Muscle of leg (tissue), 11 donors: ENCODE data around the gene ATRNL1. TPM values are rescaled to one million over a fixed set of nuclear protein-coding genes. Genes with fewer than 3 reads are reported as not detected.
"Not testable (repeated sequence)": the region's sequence is repeated elsewhere in the genome, so short reads cannot be mapped to it uniquely, and the experiment has no call there.

Experiments used
- DNase-seq: peaks from one replicate; pipeline ENCODE4 v3.0.0; 2013
- H3K27ac ChIP-seq: one replicate; pipeline ENCODE4 v1.5.1; 2013; ENCODE audit warnings: mild to moderate bottlenecking, low read length, control low read depth
- H3K27me3 ChIP-seq: one replicate; pipeline ENCODE4 v1.6.1; 2013; ENCODE audit warnings: low read length; ENCODE audit not compliant: control insufficient read depth, insufficient read depth
- H3K36me3 ChIP-seq: one replicate; pipeline ENCODE4 v1.6.1; 2013; ENCODE audit warnings: low read length; ENCODE audit not compliant: control insufficient read depth, insufficient read depth
- H3K4me1 ChIP-seq: one replicate; pipeline ENCODE4 v1.6.1; 2013; ENCODE audit warnings: low read length; ENCODE audit not compliant: control insufficient read depth, insufficient read depth
- H3K4me3 ChIP-seq: one replicate; pipeline ENCODE4 v1.5.1; 2013; ENCODE audit warnings: low read length, control low read depth
- H3K9me3 ChIP-seq: replicated peaks from 2 replicates; pipeline ENCODE4 v1.6.1; 2013; ENCODE audit warnings: low read depth, low read length; ENCODE audit not compliant: control insufficient read depth
- WGBS: methylation state at CpG from one replicate; pipeline ENCODE4 v1.1.5; 2013; ENCODE audit warnings: missing lambda C conversion rate; ENCODE audit not compliant: insufficient coverage; 5-methylcytosine and 5-hydroxymethylcytosine counted together
- polyA plus RNA-seq, 8 donors: library from polyadenylated mRNA; unstranded; fragments of 120-200 nt; gene quantifications; one replicate each; pipeline versions ENCODE4 v1.2.1 to v1.2.3, GENCODE V29; 2013; ENCODE audit warnings: inconsistent platforms in 1 of 8, low replicate concordance in 1 of 8; ENCODE audit not compliant: insufficient read length in 8 of 8, insufficient read depth in 1 of 8
- total RNA-seq: library from RNA; stranded (reverse); fragments of 120-200 nt; gene quantifications from one replicate; pipeline ENCODE4 v1.2.4, GENCODE V29; 2013

Gene ATRNL1
- total and polyA plus RNA-seq, 9 donors = 0.42 to 7.1 (median 0.92) TPM

DNA sequence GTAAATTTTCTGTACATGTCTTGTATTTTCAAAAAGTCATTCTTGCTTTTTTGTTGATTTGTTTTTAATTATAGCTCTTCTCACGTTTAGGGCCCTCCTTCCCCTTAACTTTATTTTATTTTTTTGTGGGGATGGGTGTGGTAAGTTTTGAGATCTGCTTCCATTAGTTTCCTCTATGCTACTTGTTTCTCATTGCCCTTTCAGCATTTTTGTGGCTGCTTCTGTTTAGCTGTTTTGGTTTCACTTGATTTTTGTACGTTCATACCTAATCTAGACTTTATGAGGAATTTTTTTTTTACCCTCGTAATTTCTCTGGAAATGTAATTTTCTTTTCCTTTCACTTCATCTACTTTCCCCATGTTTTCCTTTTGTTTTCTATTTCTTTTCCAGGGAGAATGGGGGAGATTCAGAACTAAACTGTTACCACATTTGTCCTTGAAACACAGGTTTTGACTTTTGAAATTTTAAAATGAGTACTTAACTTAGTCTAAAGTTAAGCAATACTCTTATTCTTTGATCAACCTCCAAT is 80.8 kb downstream of the ATRNL1 start:
- H3K4me1 ChIP-seq = no peaks in the 10 kb centered on the region
- no peaks in the 10 kb centered on the region for H3K9me3 ChIP-seq
- H3K36me3 ChIP-seq = no peaks in the 10 kb centered on the region
- DNase-seq = no peak
- no peak overlapping the region for H3K27ac ChIP-seq
- no CpG with 5 or more reads among the region's 3 CpGs for WGBS
- no peak overlapping the region for H3K4me3 ChIP-seq
- H3K27me3 ChIP-seq = no peaks in the 10 kb centered on the region

DNA sequence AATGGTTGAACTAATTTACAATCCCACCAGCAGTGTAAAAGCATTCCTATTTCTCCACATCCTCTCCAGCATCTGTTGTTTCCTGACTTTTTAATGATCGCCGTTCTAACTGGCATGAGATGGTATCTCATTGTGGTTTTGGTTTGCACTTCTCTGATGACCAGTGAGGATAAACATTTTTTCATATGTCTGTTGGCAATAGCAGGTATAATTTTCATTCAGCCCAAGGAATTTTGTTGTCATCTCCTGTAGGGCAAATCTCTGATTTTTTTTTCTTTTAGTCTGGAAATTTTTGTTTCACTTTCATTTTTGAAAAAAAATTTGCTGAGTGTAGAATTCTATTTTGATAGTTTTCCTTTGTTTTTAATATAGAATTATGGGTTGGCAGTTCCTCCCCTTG is 114.1 kb downstream of the ATRNL1 start:
- H3K4me3 ChIP-seq, H3K27me3 ChIP-seq, H3K36me3 ChIP-seq, H3K9me3 ChIP-seq, H3K4me1 ChIP-seq, DNase-seq, H3K27ac ChIP-seq: not testable (repeated sequence)
- WGBS = no CpG with 5 or more reads among the region's 2 CpGs

- H3K4me3 ChIP-seq = no peak overlapping the region
- no peak for DNase-seq
- H3K27ac ChIP-seq = no peak overlapping the region
- no peaks in the 10 kb centered on the region for H3K27me3 ChIP-seq
- no CpG with 5 or more reads among the region's 1 CpG for WGBS
- H3K4me1 ChIP-seq = no peaks in the 10 kb centered on the region
- H3K36me3 ChIP-seq = no peaks in the 10 kb centered on the region
- H3K9me3 ChIP-seq = no peaks in the 10 kb centered on the region
Measured at GRCh38 chr10:115209133-115209532, 116.0 kb downstream of the ATRNL1 start.

GRCh38 chr10:115214829-115215228 is 121.7 kb downstream of the ATRNL1 start:
- Histone ChIP-seq H3K27me3 (no peaks in the 10 kb centered on the region), H3K36me3 (no peaks in the 10 kb centered on the region), H3K27ac (no peak overlapping the region), H3K4me3 (no peak overlapping the region), H3K9me3 (no peaks in the 10 kb centered on the region), H3K4me1 (no peaks in the 10 kb centered on the region)
- no CpG with 5 or more reads among the region's 2 CpGs for WGBS
- DNase-seq = no peak

DNA sequence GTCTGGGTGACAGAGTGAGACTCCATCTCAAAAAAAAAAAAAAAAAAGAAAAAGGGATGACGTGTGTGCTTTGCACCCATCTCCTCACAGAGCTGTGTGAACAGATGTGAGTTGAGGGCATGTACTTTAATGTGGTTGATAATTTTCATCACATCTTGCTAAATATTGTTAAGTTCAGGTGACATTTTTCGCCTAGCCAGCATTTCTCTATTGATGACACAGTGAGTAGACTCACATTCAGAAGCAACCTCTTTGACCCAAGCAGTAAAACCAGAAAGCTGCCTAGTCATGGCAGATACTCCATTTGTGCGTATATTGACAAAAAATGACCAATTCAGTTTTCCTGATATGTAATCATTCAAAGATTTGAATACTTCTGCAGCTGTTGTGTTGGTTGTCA is 126.0 kb downstream of the ATRNL1 start:
- WGBS = no CpG with 5 or more reads among the region's 3 CpGs
- Histone ChIP-seq H3K27me3 (no peaks in the 10 kb centered on the region), H3K27ac (no peak overlapping the region), H3K4me3 (no peak overlapping the region), H3K36me3 (no peaks in the 10 kb centered on the region), H3K4me1 (no peaks in the 10 kb centered on the region), H3K9me3 (no peaks in the 10 kb centered on the region)
- DNase-seq = no peak

DNA sequence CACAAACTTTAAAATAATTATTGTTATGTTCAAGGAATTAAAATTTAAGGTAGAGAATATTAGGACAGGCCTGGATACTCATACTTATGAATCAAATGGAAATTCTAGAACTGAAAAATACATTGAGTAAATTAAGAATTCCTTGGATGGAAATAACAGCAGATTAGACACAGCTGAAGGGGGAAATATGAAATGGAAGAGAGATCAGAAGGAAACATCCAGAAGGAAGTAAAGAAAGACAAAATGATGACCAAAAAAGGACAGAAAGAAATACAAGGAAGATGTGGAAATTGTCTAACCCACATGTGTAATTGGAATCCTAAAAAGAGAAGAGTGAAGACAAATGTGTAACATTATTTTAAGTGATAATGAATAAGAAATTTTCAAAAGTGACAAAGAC is 128.9 kb downstream of the ATRNL1 start:
- H3K27me3 ChIP-seq = no peaks in the 10 kb centered on the region
- no peaks in the 10 kb centered on the region for H3K4me1 ChIP-seq
- H3K27ac ChIP-seq = no peak overlapping the region
- H3K9me3 ChIP-seq = no peaks in the 10 kb centered on the region
- no peaks in the 10 kb centered on the region for H3K36me3 ChIP-seq
- H3K4me3 ChIP-seq = no peak overlapping the region
- DNase-seq = no peak

DNA sequence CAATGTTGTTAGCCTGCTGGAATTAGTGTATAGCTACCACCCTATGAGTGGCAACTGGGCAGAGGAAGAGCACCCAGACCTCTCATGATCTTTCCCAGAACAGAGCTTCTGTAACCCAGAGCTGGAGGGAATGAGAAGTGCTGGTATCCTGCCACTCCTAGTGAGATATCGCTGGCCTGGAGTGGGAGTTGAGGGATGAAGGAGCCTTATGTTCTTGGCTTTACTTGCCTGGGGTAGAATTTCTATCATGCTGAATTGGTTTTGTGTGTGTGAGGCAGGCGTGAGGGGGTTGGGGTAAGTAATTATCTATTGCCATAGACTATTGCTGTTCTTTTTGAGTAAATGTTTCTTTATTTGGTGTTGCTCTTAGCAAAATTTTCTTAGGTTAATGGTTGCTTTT is 146.6 kb downstream of the ATRNL1 start:
- no peak for DNase-seq
- Histone ChIP-seq H3K4me3 (no peak overlapping the region), H3K4me1 (no peaks in the 10 kb centered on the region), H3K9me3 (no peaks in the 10 kb centered on the region), H3K36me3 (no peaks in the 10 kb centered on the region), H3K27me3 (no peaks in the 10 kb centered on the region), H3K27ac (no peak overlapping the region)
- 100% methylated on average over 1 of the region's 2 CpGs for WGBS

- no peaks in the 10 kb centered on the region for H3K27me3 ChIP-seq
- no peaks in the 10 kb centered on the region for H3K36me3 ChIP-seq
- WGBS = no CpG with 5 or more reads among the region's 3 CpGs
- no peaks in the 10 kb centered on the region for H3K4me1 ChIP-seq
- H3K9me3 ChIP-seq = peaks cover 2% of the 10 kb centered on the region
- DNase-seq = no peak
- no peak overlapping the region for H3K4me3 ChIP-seq
- H3K27ac ChIP-seq = no peak overlapping the region
Measured at GRCh38 chr10:115250784-115251183, 157.6 kb downstream of the ATRNL1 start.

DNA sequence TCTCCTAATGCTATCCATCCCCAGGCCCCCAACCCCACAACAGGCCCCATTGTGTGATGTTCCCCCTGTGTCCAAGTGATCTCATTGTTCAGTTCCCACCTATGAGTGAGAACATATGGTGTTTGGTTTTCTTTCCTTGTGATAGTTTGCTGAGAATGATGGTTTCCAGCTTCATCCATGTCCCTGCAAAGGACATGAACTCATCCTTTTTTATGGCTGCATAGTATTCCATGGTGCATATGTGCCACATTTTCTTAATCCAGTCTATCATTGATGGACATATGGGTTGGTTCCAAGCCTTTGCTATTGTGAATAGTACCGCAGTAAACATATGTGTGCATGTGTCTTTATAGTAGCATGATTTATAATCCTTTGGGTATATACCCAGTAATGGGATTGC is 160.6 kb downstream of the ATRNL1 start:
- H3K27me3 ChIP-seq, H3K4me3 ChIP-seq, H3K36me3 ChIP-seq, DNase-seq, H3K9me3 ChIP-seq, H3K4me1 ChIP-seq, H3K27ac ChIP-seq: not testable (repeated sequence)
- no CpG with 5 or more reads among the region's 1 CpG for WGBS

DNA sequence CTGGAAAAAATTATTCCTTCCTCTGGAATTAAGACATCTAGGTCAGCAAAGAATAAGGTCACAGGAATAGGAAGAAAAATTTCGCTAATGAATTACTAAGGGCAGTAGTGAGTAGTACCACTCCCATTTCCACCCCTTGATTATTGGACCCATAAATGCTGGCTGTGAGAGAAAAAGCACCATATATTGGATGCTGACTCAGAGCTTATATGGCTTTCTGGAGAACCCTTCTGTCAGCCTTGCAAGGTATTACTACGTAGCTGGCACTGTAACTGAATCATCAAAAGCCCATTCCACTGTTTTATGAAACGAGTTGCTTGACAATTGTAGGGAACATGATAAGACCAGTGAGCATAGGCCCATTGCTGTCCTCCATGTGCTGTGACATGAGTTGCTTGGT is 179.3 kb downstream of the ATRNL1 start:
- Histone ChIP-seq H3K4me1 (no peaks in the 10 kb centered on the region), H3K27me3 (no peaks in the 10 kb centered on the region), H3K36me3 (no peaks in the 10 kb centered on the region), H3K4me3 (no peak overlapping the region), H3K9me3 (no peaks in the 10 kb centered on the region), H3K27ac (no peak overlapping the region)
- WGBS = 88% methylated on average over 2 of the region's 3 CpGs
- no peak for DNase-seq

- no peaks in the 10 kb centered on the region for H3K27me3 ChIP-seq
- no peak overlapping the region for H3K27ac ChIP-seq
- no peak overlapping the region for H3K4me3 ChIP-seq
- H3K36me3 ChIP-seq = no peaks in the 10 kb centered on the region
- no peaks in the 10 kb centered on the region for H3K4me1 ChIP-seq
- no peaks in the 10 kb centered on the region for H3K9me3 ChIP-seq
- WGBS = 20% methylated on average over 1 of the region's 2 CpGs
- DNase-seq = no peak
Measured at GRCh38 chr10:115278294-115278693, 185.1 kb downstream of the ATRNL1 start.
